Endothelial cell of umbilical vein (primary cell): Measurements from ENCODE around the gene CCR7. TPM values are rescaled to one million over a fixed set of nuclear protein-coding genes. Genes with fewer than 3 reads are reported as not detected.

ENCODE experiments used
- BruUV-seq: library from RNA; stranded (reverse); fragments of 400-500 nt; replicated peaks from 2 replicates; lab custom pipeline; 2021; lab: Mats Ljungman, UMichigan
- CTCF ChIA-PET: fragments of 300-600, 350-600 bp; sonication (Branson Sonifier 250); formaldehyde crosslinking; loops from one replicate; lab custom pipeline; 2021; ENCODE audit warnings: antibody characterized with exemption, inconsistent platforms; lab: Charles Lee
- POLR2A ChIA-PET: fragments of 300-600, 350-600 bp; sonication (Branson Sonifier 250); formaldehyde crosslinking; loops from one replicate; lab custom pipeline; 2021; ENCODE audit warnings: antibody characterized with exemption, inconsistent platforms; lab: Charles Lee
- DNase-seq: peaks from one replicate; pipeline ENCODE4 v3.0.0-alpha.2; 2011; ENCODE audit warnings: low read depth, low spot score
- FAIRE-seq: peaks from 2 replicates; lab custom pipeline; 2011; peaks lifted over from hg19 to GRCh38; lab: Jason Lieb, UNC
- H2AFZ ChIP-seq: 2 replicates; pipeline ENCODE4 v1.6.0; 2012; ENCODE audit warnings: low read depth, low read length, control low read depth, inconsistent platforms
- H3K27ac ChIP-seq: 2 replicates; pipeline ENCODE4 v1.5.1; 2011; ENCODE audit warnings: low read depth, mild to moderate bottlenecking, control low read depth, low read length, moderate library complexity; ENCODE audit not compliant: insufficient read depth
- H3K27me3 ChIP-seq, 2 experiments: 2 replicates each; pipeline versions ENCODE4 v1.6.0 to v1.6.1; 2011; ENCODE audit warnings: low read length in 2 of 2, mixed read lengths in 1 of 2; ENCODE audit not compliant: control insufficient read depth in 2 of 2, insufficient read depth in 2 of 2
- H3K36me3 ChIP-seq, 2 experiments: 2 replicates in 1 of 2; 3 replicates in 1 of 2; pipeline ENCODE4 v1.5.1; 2011; ENCODE audit warnings: low read length in 2 of 2, mild to moderate bottlenecking in 1 of 2, moderate library complexity in 1 of 2; ENCODE audit not compliant: control insufficient read depth in 2 of 2, insufficient read depth in 2 of 2; ENCODE audit errors: extremely low read depth in 1 of 2
- H3K4me1 ChIP-seq: 3 replicates; pipeline ENCODE4 v1.5.1; 2011; ENCODE audit warnings: mild to moderate bottlenecking, low read length; ENCODE audit not compliant: control insufficient read depth, insufficient read depth; ENCODE audit errors: extremely low read depth
- H3K4me2 ChIP-seq: 2 replicates; pipeline ENCODE4 v1.6.1; 2011; ENCODE audit warnings: low read length, control low read depth, mixed read lengths; ENCODE audit not compliant: insufficient read depth
- H3K4me3 ChIP-seq, 3 experiments: fragments of 200-600 bp in 1 of 3; sonication (generic), shearing (Covaris generic) in 1 of 3; replicated peaks in 1 of 3; 2 replicates each; pipeline ENCODE4 v1.5.1; 2011 to 2016; ENCODE audit warnings: control low read depth in 3 of 3, low read length in 3 of 3, mild to moderate bottlenecking in 2 of 3, inconsistent platforms in 1 of 3, low read depth in 1 of 3, moderate library complexity in 1 of 3; ENCODE audit not compliant: insufficient read depth in 1 of 3
- H3K79me2 ChIP-seq: 2 replicates; pipeline ENCODE4 v1.6.0; 2012; ENCODE audit warnings: low read length, inconsistent platforms; ENCODE audit not compliant: control insufficient read depth, insufficient read depth
- H3K9ac ChIP-seq: replicated peaks from 2 replicates; pipeline ENCODE3; 2011; ENCODE audit warnings: low read length, control low read depth; ENCODE audit not compliant: insufficient read depth; ENCODE audit errors: extremely low read depth
- H3K9me1 ChIP-seq: replicated peaks from 3 replicates; pipeline ENCODE4 v1.6.0; 2011; ENCODE audit warnings: mild to moderate bottlenecking, low read length; ENCODE audit not compliant: control insufficient read depth, insufficient read depth; ENCODE audit errors: extremely low read depth
- H3K9me3 ChIP-seq: replicated peaks from 2 replicates; pipeline ENCODE4 v1.5.1; 2012; ENCODE audit warnings: low read length, inconsistent platforms; ENCODE audit not compliant: control insufficient read depth, insufficient read depth
- H4K20me1 ChIP-seq: replicated peaks from 2 replicates; pipeline ENCODE3; 2011; ENCODE audit warnings: mild to moderate bottlenecking, low read length; ENCODE audit not compliant: control insufficient read depth, insufficient read depth; ENCODE audit errors: extremely low read depth
- CTCF ChIP-seq, 2 donors: IDR thresholded peaks; 1 replicate in 1 of 2; 2 replicates in 1 of 2; pipeline ENCODE4 v1.5.1; 2011; ENCODE audit warnings: low read length in 2 of 2, mild to moderate bottlenecking in 2 of 2, moderate library complexity in 2 of 2, control low read depth in 1 of 2, inconsistent platforms in 1 of 2, low read depth in 1 of 2; ENCODE audit not compliant: insufficient read depth in 1 of 2; ENCODE audit errors: extremely low read depth in 1 of 2
- EZH2 ChIP-seq: IDR thresholded peaks from 2 replicates; pipeline ENCODE4 v1.6.1; 2012; ENCODE audit warnings: borderline replicate concordance, low read depth, mild to moderate bottlenecking, moderate library complexity, low read length, inconsistent platforms; ENCODE audit not compliant: severe bottlenecking
- FOS ChIP-seq: IDR thresholded peaks from 2 replicates; pipeline ENCODE4 v1.6.1; 2011; ENCODE audit warnings: mild to moderate bottlenecking, low read length, moderate library complexity, borderline replicate concordance; ENCODE audit not compliant: insufficient read depth
- GATA2 ChIP-seq: IDR thresholded peaks from 2 replicates; pipeline ENCODE4 v1.7.0; 2011; ENCODE audit warnings: low read depth, mild to moderate bottlenecking, moderate library complexity, mixed read lengths, low read length; ENCODE audit not compliant: insufficient read length, insufficient read depth
- JUN ChIP-seq: IDR thresholded peaks from 2 replicates; pipeline ENCODE4 v1.6.1; 2011; ENCODE audit warnings: borderline replicate concordance, low read depth; ENCODE audit not compliant: insufficient read length, insufficient read depth
- MAX ChIP-seq: IDR thresholded peaks from 2 replicates; pipeline ENCODE4 v1.6.1; 2011; ENCODE audit not compliant: insufficient read depth, insufficient read length
- MYC ChIP-seq: IDR thresholded peaks from one replicate; pipeline ENCODE4 v1.6.1; 2011; ENCODE audit warnings: mild to moderate bottlenecking, low read depth, low read length
- POLR2A ChIP-seq: IDR thresholded peaks from 2 replicates; pipeline ENCODE4 v1.6.1; 2012; ENCODE audit warnings: low read depth, mild to moderate bottlenecking, control low read depth, low read length
- POLR2AphosphoS5 ChIP-seq: IDR thresholded peaks from 2 replicates; pipeline ENCODE4 v1.6.1; 2012; ENCODE audit warnings: low read depth, mild to moderate bottlenecking, control low read depth, low read length, moderate library complexity; ENCODE audit not compliant: insufficient read depth
- dilution Hi-C: fragments of 300-500 bp; cut with MboI; formaldehyde crosslinking; loops from one replicate; pipeline ENCODE4 v1.15.0; 2019; ENCODE audit warnings: low sequenced_read_pairs; ENCODE audit not compliant: extremely low pct_ligation_motif_present
- intact Hi-C: fragments of 100-400 bp; cut with micrococcal nuclease; formaldehyde crosslinking; loops from one replicate; pipeline ENCODE4 v1.10.0; 2022
- polyA plus RNA-seq, 4 experiments: library from polyadenylated mRNA; depleted of rRNA in 3 of 4; stranded (reverse) in 3 of 4; unstranded in 1 of 4; fragments of >200 nt; gene quantifications; 2 replicates each; pipeline versions ENCODE4 v1.2.1 to v1.2.3, GENCODE V29; 2011 to 2012; ENCODE audit warnings: missing spikeins in 1 of 4
- total RNA-seq: library from RNA; stranded (reverse); gene quantifications from 2 replicates; pipeline ENCODE4 v1.2.3, GENCODE V29; 2021

The CCR7 gene
- total and polyA plus RNA-seq, 2 donors (not counting 3 experiments of a cell fraction or from before 2014, with no cell fraction given): 0.18 TPM; not detected in 1

- CTCF ChIA-PET: interaction anchor here (1.5 to 12.3 kb wide), 3 partner anchors 19 to 137 kb away, joined by 4 to 304 read pairs (median 11); partner anchors contain the start of gene TOP2A
- TF ChIP-seq JUN (no peak), POLR2A (no peak), EZH2 (no peak), FOS (no peak), MYC (no peak), POLR2AphosphoS5 (no peak), GATA2 (no peak), CTCF (IDR thresholded peaks at IDR 0.05; ENCODE audit: extremely low read depth in 1 of 2, insufficient read depth in 1 of 2, low read depth in 1 of 2, low read length in 2 of 2) (no peak), MAX (no peak)
- no peaks in the 10 kb centered on the region for H3K27me3 ChIP-seq
- H3K4me3 ChIP-seq: no peak overlapping the region
- BruUV-seq: no TSS peak
- no peaks in the 10 kb centered on the region for H3K9me1 ChIP-seq
- no peak overlapping the region for H2AFZ ChIP-seq
- no peak overlapping the region for H3K9ac ChIP-seq
- H3K4me1 ChIP-seq: peaks cover 19% of the 10 kb centered on the region
- H3K9me3 ChIP-seq: no peaks in the 10 kb centered on the region
- FAIRE-seq (no peak), DNase-seq (no peak)
- no peaks in the 10 kb centered on the region for H4K20me1 ChIP-seq
- no peak overlapping the region for H3K4me2 ChIP-seq
- dilution Hi-C loops (no loop called here), intact Hi-C loops (no loop called here)
- POLR2A ChIA-PET: no interaction called here
- H3K79me2 ChIP-seq: no peaks in the 10 kb centered on the region
- no peak overlapping the region for H3K27ac ChIP-seq
- no peaks in the 10 kb centered on the region for H3K36me3 ChIP-seq
Measured at GRCh38 chr17:40554646-40555295, 10.5 kb downstream of the CCR7 start.
